Activated T-cell treated with anti-CD3 and anti-CD28 coated beads for 24 hours (primary cell): ENCODE data around the gene ITK.

Experiments
- DNase-seq: peaks from one replicate; pipeline ENCODE4 v3.0.0-alpha.2; 2020; ENCODE audit warnings: low read depth

The ITK gene

DNA sequence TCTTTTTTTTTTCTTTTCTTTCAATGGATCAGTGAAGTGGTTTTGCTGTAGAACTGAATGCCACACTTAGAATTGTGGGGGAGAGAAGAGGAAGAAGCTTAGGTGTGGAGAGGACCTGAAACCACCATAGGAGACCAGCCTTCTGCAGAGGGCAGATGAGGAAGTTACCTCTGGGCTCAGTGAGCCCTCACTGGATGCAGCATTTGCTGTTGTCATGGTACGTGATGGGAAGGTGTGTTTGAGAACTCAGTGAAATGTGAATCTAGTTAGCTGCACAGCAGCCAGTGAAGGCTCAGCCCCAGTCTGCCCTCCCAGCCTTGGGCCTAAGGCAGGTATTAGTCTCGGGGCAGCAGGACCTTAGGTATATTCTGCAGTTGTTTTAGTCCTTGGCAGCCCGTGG lies 102.8 kb downstream of the ITK start:
- DNase-seq, result no peak

DNA sequence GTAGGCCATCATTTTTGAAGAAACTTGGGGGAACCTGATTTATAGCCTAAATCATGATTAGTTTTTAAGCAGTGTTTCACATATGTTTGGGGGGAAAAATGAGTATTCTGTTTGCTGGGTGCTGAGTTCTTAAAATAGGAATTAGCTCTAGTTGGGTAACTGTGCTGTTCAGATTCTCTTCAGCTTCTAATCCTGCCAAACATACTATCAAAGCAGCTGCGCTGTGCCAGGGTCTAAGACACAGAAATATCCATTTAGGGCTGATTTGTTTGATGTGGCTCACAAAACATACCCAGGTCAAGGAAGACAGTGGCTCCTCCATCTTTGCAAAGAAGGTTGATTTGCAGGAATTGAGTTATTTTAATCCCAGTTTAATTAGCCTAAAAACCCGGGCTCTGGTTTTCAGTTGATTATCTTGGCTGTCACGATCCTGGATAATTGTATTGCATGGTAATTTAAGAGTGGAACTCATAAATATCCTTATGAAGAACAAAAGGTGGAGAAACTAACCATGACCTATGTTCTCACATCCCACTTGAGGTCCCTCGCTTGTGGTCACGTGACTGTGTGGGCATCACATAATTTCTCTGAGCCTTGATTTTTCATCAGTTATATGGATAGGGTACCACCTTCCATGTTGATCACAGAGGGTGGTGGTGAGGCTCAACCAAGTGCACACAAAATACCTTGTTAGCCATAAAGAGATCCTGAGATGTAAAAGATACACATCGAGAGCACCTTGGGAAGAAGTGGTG lies 104.0 kb downstream of the ITK start:
- DNase-seq, result no peak

DNA sequence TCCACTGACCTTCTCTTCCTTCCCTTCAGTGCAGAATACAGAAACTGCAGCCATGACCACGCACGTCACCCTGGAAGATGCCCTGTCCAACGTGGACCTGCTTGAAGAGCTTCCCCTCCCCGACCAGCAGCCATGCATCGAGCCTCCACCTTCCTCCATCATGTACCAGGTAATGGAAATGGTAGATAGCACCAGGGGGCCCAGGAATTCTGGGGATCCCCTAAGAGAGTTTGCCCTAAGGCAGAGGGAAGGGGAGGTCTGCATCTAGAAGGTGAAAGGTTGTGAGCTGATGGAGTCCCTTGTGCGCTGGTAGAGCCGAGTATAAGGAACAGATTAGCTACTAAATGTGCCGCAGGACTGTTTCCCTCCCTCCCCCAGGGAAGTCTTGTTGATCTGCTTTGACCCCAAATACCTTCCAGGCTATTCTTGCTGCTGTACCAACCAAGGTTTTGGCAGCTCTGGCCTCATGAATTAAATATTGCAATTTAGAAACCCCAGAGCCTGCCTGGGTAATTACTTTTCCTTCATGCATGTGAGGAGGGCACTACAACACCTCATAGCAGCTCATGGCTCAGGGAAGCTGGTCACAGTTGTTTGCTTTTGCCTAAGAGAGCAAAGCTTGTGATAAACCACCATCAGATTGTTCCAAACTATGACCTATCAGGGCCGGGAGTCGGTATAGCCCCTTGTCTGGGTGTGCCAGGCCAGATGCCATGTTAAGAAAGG lies 104.8 kb downstream of the ITK start:
- no peak for DNase-seq

DNA sequence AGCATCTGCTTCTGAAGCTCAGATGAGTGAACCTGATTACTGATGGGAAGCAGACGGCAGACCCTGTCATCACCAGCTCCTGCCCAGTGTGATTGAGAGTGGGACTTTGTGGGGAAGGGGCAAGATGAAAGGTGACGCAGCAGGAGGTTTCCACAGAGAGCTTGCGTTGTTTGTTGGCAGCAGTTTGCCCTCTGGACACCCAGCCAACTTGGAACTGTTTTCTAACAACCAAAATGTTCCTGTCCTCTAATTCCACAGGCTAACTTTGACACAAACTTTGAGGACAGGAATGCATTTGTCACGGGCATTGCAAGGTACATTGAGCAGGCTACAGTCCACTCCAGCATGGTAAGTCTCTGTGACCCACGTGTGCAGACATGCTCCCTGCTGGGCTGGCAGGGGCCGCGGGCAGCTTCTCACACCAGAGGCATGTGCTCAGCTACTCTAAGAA lies 106.1 kb downstream of the ITK start:
- DNase-seq, result no peak

DNA sequence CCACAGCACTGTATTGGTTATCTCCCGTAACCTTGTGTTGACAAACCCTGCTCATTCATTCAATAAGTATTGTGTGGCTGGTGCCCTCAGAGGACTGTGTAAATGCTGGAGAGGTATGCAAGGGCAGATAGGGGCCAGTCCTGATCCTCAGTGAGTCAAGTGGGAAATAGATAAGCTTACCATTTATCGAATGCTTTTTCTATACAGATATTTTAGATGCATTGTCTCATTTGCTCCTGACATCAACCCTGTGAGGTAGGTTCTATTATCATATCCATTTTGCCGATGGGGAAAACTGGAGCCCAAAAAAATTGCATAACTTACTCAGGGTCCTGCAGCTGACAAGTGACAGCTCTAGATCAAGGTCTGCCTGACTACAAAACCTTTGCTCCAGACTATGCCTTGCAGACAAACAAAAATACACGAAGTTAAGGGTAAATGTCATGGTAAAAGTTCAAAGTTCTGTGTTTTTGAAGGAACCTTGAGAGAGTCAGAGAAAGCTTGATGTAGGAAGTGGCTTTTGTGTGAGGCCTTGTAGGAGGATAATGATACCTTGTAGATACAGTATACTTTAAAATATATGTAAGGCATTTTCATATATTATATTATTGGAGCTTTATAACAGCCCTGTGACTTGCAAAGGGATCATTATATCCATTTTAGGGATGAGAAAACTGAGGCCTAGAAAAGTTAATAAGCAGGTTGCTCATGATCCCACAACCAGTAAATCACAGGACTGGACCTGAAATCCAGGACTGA lies 107.9 kb downstream of the ITK start:
- DNase-seq, result no peak

DNA sequence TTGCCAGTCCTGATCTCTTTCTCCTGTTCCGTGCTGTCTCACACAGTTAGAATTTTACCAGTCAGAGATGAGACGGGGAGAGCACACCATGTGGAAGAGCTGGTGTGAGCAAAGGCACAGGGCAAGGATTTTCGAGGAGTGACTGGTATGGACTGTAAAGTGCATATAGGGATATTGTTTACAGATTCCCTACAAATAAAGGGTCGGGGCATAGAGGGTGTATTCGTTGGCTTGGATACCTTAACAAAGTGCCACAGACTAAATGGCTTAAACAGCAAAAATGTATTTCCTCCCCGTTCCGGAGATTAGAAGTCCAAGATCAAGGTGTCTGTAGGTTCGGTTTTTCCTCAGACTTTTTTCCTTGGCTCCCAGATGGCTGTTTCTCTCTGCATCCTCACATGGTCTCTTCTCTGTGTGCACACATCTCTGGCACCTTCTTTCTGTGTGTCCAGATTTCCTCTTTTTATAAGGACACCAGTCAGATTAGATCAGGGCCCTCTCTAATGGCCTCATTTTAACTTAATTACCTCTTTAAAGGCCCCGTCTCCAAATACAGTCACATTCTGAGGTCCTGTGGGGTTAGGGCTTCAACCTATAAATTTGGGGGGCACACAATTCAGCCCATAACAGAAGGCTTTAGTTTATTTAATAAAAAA lies 108.7 kb downstream of the ITK start:
- DNase-seq, result no peak

DNA sequence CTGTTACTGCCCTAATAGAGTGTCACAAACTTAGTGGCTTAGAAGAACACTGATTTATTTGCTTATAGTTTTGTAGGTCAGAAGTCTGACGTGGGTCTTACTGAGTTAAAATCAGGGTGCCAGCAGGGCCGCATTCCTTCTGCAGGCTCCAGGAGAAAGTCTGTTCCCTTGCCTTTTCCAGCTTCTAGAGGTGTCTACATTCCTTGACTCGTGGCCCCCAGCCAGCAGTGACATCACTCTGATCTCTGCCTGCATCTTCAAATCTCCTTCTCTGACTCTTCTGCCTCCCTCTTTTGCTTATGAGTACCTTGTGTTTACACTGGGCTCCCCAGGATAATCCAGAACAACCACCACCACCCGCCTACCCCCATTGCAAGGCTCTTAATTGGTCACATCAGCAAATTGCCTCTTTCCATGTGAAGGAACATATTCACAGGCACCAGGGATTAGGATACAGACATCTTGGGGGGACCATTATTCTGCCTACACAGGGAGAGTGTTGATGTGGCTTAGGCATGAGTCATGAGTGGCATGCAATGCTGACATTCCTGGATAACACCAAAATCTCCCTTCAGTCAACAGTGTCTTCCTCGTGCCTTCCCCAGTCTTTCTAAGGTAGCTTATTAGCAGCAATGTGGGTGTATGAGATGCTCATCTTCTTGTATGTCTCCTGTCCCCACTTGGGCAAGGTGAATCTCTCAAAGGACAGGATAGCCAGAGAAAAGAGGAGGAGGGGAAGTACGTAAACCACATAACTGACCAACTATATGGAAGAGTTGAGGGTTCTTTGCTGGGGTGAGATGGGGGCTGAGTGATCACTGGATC lies 109.7 kb downstream of the ITK start:
- no peak for DNase-seq

DNA sequence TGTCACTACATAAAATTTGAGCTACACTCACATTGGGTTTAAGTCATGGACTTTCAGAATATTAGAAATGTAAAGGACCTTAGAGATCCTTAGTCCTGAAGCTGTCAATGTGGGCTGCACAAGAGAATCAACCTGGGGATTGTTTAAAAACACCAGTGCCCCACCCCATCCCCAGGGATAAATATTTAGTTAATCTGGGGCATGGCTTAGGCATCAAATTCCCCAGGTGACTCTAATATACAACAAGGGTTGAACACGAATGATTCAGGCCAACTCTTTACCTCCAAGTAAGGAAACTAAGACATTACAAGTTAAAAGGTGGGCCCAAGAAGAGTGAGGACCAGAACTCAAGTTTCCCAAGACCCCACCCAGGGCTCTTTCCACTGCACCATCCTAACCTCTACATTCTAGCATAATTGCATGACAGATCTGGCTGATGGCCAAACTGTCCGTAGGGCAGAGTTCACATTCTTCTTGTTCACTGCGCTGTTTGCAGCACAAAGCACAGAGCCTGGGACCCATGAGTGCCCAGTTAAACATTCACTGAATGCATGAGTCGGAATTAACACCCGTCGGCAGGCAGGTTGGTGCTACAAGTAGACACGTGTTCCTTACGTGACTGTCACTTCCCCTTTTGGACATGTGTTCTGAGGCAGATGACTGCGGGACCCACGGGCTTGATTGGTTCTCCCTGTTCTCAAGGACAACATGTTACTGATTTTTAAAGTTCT lies 110.5 kb downstream of the ITK start:
- DNase-seq, result no peak

DNA sequence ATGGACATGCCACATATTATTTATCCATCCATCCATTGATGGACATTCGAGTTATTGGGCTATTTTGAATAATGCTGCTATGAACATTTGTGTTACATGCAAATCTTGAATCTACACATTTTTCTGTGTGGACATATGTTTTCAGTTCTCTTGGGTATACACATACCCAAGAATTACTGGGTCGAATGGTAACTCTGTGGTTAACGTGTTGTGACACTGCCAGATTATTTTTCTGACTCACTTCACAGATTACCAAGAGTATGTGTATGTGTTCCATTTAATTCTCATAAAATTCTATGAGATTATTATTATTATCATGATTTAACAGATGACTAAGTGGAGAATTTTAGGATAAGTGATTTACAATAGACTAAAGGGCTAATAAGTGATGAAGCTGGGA lies 112.0 kb downstream of the ITK start:
- no peak for DNase-seq

DNA sequence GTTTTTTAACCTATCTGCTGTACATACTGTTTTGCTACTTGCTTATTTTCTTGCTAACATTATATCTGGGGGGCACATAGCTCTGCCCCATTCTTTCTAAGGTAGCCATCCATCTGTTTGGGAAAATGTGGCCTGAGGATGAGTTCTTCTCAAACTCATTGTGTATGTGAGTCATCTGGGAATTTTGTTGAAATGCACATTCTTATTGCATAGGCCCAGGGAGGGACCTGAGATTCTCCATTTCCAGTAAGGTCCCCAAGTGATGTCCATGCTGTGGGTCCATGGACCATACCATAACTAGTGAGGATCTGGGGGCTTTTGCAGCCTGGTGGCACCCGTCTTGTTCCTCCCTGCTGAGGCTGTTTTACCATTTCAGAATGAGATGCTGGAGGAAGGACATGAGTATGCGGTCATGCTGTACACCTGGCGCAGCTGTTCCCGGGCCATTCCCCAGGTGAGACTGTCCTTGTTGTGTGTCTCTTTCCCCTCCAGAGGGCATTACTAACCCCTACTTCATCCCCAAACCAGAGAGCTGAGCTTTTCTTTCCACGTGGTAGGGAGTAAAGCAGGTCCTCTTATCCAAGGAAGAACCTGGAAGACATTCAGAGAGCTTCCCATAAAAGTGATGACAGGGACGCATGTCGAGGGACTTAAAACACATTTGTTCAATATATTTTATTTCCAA lies 113.9 kb downstream of the ITK start:
- DNase-seq, result no peak

DNA sequence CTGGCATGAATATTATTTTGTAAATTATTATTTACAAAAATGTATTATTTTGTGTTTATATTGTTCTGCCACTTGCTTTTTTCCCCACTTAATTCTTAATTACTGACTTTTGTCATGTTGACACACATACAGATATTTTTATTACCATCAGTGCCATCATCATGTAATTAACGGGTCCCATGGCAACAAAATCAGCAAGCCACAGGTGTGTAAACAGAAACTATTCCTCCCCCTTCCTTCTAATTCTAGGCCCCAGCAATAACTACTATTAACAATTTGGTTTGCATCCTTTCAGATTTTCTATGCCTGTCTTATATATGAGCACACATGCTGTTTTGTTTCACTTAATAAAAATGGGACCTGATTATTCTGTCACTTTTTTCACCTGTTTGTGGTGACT lies 114.6 kb downstream of the ITK start:
- no peak for DNase-seq

DNA sequence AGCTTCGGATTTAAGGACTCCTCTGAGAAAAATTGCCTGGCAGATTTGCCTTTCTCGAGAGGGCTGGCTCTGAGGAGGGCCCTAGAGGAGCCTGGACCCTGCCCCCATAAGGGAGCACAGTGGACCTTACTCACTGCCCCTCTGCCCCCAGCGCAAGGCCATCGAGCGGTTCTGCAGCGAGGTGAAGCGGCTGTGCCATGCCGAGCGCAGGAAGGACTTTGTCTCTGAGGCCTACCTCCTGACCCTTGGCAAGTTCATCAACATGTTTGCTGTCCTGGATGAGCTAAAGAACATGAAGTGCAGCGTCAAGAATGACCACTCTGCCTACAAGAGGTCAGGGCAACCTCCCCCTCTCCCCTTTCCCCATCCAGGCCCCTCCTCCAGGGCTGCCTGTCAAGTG lies 119.9 kb downstream of the ITK start:
- DNase-seq, result no peak

DNA sequence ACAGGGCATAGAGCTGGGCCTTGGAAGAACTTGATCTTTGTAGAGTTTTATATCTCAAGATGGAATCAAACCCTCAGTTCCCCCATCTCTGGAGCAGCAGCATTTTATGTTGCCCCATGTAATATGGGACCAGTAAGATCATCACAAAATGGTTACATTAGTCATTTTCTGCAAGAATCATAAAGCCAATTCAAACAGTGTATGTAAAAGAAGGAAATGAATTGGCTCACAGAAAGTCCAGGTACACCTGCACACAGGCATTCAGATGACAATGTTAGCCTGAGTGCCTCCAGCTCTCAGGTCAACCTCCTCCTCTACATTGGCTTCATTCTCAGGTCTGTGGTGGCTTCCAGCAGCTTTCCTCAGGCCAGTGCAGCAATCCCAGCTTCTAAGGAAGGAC lies 120.4 kb downstream of the ITK start:
- no peak for DNase-seq

DNA sequence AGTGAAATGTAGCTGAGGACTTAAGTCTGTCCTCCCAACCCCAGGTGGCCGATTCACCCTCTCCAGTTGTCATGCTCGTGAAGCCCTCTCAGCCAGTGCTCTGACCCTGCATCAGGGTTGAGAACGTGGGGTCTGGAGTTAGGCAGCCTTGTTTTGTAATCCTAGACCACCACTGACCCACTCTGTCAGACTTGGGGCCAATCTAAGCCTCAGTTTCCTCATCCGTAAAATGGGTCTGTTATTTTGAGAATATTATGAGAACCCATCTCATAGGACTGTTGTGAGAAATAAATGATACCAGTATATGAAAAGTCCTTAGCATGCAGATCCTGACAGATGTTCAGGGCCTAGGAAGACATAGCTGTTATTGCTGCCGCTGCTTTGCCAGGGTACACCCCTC lies 122.4 kb downstream of the ITK start:
- DNase-seq, result no peak

DNA sequence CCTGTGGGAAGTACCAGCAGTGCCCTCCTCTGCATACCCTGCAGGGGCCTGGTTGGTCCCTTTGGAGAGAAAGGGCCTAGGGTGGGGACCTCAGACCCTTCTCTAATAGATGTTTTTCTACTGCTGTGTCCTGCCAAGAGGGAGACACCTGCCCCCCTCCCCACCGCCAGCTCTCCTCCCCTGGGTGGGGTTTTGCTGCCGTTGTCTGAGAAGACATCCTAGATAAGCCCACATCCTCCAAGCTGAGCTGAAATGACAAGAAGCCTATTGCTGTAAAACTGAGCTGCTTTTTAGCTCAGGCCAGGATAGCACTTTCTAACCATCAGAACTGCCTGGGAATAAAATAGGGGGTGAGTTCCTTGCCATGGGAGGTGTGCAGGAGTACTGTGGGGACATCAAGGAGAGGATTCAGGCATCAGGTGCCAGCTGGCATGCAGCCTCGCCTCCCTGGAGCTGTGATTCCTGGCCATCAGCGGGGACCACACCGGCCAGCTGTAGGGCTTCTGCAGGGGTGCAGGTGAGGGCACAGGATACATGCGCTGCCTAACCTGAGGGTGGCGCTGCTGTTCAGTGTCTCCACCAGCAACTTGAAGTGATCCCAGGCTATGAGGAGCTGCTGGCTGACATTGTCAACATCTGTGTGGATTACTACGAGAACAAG lies 123.2 kb downstream of the ITK start:
- DNase-seq, result no peak
